GM06990 (cell line): ENCODE results near the gene SLX9.

Experiments
- DNase-seq: peaks from one replicate; pipeline ENCODE4 v3.0.0-alpha.2; 2011; ENCODE audit not compliant: insufficient read length; ENCODE audit errors: extremely low read depth
- H3K27me3 ChIP-seq: replicated peaks from 2 replicates; pipeline ENCODE4 v1.6.0; 2011; ENCODE audit warnings: low read length; ENCODE audit not compliant: control insufficient read depth, insufficient read depth
- H3K36me3 ChIP-seq: 2 replicates; pipeline ENCODE4 v1.5.1; 2011; ENCODE audit warnings: low read length; ENCODE audit not compliant: control insufficient read depth, insufficient read depth
- H3K4me3 ChIP-seq: replicated peaks from 2 replicates; pipeline ENCODE4 v1.5.1; 2011; ENCODE audit warnings: low read depth, mild to moderate bottlenecking, control low read depth, low read length
- TF ChIP-seq, protein P1 (sequence below): IDR thresholded peaks from 2 replicates; pipeline ENCODE4 v1.5.1; 2011; ENCODE audit warnings: low read length, control low read depth, mild to moderate bottlenecking, inconsistent platforms; ENCODE audit not compliant: insufficient read depth, poor library complexity, severe bottlenecking

Gene SLX9

GRCh38 chr21:44962403-44962966 is 22.7 kb downstream of the SLX9 start:
- Histone ChIP-seq H3K36me3 (peaks cover 21% of the 10 kb centered on the region), H3K4me3 (no peak overlapping the region), H3K27me3 (no peaks in the 10 kb centered on the region)
- DNase-seq = no peak
- TF ChIP-seq, protein P1, sequence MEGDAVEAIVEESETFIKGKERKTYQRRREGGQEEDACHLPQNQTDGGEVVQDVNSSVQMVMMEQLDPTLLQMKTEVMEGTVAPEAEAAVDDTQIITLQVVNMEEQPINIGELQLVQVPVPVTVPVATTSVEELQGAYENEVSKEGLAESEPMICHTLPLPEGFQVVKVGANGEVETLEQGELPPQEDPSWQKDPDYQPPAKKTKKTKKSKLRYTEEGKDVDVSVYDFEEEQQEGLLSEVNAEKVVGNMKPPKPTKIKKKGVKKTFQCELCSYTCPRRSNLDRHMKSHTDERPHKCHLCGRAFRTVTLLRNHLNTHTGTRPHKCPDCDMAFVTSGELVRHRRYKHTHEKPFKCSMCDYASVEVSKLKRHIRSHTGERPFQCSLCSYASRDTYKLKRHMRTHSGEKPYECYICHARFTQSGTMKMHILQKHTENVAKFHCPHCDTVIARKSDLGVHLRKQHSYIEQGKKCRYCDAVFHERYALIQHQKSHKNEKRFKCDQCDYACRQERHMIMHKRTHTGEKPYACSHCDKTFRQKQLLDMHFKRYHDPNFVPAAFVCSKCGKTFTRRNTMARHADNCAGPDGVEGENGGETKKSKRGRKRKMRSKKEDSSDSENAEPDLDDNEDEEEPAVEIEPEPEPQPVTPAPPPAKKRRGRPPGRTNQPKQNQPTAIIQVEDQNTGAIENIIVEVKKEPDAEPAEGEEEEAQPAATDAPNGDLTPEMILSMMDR = no peak

DNA sequence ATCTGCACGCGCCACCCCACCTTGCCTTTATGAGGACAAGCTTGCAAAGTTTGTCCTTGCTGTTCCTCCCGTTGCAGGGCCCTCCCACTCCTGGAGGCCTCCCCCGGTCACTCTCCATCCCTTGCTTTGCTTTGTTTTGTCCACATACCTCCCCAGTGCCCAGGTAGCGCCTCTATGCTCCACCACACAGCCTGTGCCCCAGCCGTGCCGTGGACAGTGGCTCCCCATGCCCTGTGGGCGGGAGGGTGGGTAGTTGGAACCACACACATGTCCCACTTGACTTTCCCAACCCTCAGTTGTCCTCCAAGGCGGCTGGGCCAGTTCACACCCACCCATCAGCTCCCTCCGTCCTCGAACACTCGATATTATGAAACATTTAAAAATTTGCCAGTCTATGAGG is 24.6 kb downstream of the SLX9 start:
- TF ChIP-seq, protein P1 = no peak
- Histone ChIP-seq H3K36me3 (peaks cover 20% of the 10 kb centered on the region), H3K27me3 (no peaks in the 10 kb centered on the region), H3K4me3 (no peak overlapping the region)
- DNase-seq = no peak

DNA sequence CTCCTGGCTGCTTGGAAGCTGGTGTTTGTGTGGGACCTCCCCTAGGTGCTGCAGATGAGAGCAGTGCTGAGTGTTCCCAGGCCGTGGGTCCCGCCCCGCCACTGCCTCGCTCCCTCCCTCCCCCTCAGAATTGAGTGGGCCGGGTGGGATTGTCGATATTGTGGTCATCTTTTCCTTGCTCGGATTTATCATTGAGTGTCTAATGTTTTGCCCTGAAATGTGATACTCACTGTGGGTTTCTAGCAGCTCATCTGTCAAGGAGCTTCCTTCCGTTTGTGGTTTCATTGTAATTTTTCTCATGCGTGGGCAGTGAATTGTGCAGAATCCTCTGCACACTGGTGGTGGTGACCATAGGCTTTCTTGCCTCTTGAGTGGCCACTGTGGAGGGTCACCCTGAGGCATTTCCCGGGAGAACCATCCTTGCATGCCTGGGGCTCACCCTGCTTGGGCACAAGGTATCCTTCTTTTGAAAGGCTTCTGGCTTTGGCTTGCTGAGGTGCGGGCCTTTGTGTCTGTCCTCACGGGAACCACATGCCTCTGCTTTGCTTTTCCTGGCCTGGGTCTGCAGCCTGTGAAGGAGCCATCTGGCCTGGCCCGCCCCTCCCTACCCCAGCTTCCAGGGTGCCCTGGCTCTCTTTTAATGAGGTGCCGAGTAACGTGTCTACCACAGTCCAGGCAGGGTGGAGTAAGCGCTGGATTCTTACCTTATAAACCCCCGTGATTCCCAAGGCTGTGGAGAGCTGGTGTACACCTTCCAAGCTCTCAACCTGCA is 25.6 kb downstream of the SLX9 start:
- no peak overlapping the region for H3K4me3 ChIP-seq
- TF ChIP-seq, protein P1 = no peak
- H3K27me3 ChIP-seq = no peaks in the 10 kb centered on the region
- no peak for DNase-seq
- H3K36me3 ChIP-seq = peaks cover 18% of the 10 kb centered on the region

GRCh38 chr21:44966135-44967081 is 26.6 kb downstream of the SLX9 start:
- H3K36me3 ChIP-seq = peaks cover 20% of the 10 kb centered on the region
- no peak overlapping the region for H3K4me3 ChIP-seq
- TF ChIP-seq, protein P1 = no peak
- DNase-seq = no peak
- H3K27me3 ChIP-seq = no peaks in the 10 kb centered on the region

DNA sequence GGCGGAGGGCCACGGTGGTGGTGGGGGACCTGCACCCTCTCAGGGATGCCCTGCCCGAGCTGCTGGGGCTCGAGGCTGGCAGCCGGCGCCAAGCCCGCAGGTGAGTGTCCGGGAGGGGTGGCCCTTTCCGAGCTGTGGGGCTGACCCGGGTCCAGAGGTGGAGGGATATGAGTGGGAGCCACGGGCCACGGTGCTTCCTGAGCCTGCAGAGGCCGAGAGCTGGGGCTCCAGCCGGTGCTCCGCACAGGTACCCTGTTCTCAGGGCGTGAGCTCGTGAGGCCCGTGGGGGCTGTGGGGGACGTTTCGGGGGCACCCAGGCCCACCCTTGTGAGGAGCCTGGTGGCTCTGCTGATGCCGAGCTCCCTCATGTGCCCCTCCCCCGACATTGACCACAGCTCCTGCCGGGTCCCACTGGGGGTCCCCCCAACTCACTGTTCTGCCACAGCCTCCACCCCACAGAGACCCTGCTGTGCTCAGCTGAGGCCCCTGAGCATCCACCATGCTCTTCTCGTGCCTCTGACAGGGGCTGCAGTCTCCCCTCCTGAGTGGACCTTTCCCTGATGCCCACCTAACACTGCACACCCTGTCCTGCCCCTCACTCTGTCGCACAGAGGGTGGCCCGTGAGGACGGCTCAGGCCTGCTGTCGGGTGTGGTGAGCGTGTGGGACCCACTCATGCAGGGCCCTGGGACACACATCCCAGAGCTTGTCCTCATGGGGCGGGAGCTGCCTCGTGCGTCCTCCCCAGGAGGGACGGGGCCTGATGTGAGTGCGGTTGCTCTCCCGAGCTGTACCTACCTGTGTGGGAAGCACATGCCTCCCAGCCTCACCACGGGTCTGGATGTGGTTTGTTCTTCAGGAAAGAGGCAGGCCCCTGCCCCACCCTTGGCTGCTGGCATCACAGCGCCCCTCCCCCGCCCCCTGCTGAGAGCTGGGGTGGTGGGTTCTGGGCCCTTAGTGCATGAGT is 27.5 kb downstream of the SLX9 start:
- Histone ChIP-seq H3K36me3 (peaks cover 20% of the 10 kb centered on the region), H3K4me3 (no peak overlapping the region), H3K27me3 (no peaks in the 10 kb centered on the region)
- DNase-seq = no peak
- TF ChIP-seq, protein P1 = no peak
